NCI-H2107 treated with DMSO at 0.1 percent for 48 hours (cell line): ENCODE measurements around the gene FAM228A.
"Not testable (repeated sequence)": the region's sequence is repeated elsewhere in the genome, so short reads cannot be mapped to it uniquely, and the experiment has no call there.

Experiments used
- DNase-seq: peaks from one replicate; lab custom pipeline; 2025; ENCODE audit not compliant: unreplicated experiment; lab: John Stamatoyannopoulos, UW

FAM228A gene

DNA sequence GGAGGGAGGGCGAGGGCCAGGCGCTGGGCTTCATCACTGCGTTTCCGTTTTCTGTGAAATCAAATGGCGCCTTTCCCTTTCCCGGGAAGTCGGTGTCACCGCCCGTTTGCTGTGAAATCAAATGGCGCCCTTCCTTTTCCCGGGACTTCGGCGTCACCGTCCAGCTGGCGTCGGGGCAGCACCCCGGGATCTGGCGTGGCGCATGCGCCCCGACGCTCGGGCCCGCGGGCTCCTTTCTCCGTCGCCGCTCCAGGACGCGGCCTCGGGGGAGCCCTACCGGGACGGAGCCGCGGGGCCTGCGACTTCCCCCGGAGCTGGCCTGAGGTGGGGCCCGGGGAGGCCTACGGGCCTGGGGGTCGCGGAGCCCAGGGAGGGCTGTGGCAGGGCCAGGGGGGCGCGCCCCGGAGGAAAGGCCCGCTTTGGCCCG is at the start of gene FAM228A:
FAM228A (plus strand) TSS at position 203 of the 427 bp plus-strand sequence. CDS start 428 bp downstream, outside the sequence.
- DNase-seq, result no peak

DNA sequence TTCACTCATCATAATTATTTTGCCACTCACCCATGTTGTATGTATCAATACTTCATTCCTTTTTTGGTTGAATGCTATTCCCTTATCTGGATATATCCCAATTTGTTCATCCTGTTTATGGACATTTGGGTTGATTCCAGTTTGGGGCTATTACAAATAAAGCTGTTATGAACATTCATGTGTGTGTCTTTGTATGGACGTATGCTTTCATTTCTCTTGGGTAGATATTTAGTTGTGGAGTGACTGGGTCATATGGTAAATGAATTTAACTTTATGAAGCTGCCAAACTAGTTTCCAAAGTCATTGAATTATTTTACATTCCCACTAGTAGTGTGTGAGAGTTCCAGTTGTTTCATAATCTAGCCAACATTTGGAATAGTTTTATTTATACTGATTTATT is 48.9 kb upstream of the FAM228A start:
- no peak for DNase-seq

DNA sequence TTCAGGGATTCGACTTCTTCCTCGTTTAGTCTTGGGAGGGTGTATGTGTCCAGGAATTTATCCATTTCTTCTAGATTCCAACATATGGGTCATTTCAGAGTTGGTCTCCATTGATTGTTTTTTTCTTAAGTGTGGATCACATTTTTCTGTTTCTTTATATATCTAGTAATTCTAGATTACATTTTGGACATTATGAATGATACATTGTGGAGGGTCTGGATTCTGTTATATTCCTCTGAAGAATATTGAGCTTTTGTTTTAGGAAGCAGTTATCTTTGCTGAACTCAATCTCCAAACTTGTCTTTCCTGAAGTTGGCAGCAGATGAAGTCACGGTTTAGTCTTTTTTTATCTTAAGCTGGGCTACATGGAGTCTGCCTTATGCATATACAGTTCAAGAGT is 42.3 kb upstream of the FAM228A start:
- DNase-seq, result no peak

DNA sequence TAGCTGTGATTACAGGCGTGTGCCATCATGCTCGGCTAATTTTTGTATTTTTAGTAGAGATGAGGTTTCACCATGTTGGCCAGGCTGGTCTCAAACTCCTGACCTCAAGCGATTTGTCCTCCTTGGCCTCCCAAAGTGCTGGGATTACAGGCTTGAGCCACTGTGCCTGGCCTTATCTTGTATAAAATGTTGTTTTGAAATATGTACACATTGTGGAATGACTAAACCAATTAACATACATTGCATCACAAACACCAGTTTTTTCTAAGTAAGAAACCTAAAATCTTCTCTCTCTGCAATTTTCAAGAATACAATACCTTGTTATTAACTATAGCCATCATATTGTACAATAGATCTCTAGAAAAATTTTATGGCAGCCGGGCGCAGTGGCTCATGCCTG is 34.5 kb upstream of the FAM228A start:
- not testable (repeated sequence) for DNase-seq

DNA sequence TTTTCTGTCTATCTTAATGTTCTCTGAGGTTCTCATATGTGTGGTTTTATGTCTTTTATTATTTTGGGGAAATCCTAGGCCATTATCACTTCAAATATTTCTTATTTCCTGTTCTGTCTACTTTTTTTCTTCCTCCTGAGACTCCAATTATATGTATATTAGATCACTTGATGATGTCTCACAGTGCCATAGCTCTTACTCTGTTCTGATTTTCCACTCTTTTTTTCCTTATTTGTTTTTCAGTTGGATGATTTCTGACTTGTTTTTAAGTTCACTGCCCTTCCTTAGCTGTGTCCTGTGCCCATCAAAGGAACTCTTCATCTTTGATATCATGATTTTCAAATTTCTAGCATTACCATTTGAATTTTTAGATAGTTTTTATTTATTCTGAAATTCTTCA is 27.5 kb upstream of the FAM228A start:
- no peak for DNase-seq

DNA sequence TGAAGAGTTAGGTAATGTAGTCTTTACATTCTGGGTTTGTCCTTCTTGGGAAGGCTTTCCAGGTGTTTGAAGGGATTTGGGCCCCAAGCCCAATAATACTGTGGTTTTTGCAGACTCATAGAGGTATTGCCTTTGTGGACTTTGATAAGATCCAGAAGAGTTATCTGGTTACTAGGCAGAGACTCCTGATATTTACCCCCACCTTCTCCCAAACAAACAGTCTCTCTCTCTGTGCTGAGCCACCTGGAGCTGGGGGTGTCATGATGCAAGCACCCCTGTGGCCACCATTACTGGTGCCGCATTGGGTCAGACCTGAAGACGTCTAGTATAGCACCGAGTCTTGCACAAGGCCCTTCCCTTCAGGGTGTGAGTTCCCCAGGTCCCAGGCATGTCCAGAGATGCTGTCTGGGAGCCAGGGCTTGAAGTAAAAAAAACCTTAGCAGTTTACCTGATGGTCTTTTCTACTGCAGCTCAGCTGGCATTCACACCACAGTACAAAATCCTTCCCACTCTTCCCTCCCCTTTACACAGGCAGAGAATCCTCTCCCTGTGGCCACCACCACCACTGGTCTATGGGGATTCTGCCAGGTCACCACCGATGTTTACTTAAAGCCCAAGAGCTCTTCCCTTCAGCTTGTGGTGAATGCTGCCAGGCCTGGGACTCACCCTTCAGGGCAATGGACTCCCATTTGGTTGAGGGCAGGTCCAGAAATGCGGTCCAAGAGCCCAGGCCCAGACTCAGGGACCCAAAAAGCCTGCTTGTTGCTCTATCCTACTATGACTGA is 22.2 kb upstream of the FAM228A start:
- DNase-seq, result no peak

DNA sequence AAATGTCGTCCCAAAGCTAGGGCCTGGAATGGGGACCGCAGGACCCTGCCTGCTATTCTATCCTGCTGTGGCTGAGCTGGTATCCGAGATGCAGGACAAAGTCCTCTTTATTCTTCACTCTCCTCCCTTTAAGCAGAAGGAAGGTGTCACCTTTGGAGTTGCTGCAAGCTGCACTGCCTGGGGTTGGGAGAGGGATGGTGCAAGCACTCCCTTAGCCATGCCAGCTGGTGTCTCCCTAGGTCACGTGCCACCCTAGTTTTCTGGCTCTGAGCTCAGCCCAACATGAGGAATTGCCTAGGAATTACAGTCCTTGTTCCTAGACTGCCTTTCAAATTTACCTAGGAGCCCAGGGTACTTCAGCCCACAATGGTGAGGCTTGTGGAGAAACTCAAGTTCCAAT is 21.4 kb upstream of the FAM228A start:
- no peak for DNase-seq

DNA sequence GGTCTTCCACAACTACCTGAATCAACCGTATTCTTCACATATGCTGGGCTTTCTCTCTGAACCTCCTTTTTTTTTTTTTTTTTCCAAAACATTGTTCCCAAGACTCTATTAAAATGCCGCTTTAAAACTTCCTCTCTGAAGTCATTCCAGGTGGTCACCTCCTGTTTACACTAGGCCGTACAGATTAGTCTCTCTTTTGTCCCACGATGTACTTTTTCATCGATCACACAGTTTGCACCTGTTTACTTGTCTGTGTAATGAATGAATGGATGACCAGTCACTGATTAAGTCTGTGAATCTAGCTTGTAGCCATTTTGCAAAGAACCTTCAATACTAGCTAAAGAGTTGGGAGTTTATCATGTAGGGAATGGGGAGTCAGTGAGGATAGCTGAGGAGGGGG is 16.7 kb upstream of the FAM228A start:
- DNase-seq, result no peak

DNA sequence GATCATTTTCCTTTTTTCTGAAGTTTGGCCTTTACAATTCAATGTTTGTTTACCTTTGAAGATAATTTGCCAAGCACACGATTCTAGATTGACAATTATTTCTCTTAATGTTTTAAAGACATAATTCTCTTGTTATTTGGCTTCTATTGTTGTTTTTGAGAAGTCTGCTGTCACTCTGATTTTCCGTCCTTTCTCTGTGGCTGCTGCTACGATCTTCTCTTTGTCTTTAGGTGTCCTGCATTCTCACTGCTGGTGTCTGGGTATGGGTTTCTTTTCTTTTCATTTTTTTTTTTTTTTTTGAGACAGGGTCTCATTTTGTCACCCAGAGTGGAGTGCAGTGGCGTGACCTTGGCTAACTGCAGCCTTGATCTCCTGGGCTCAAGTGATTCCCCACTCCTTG is 15.1 kb upstream of the FAM228A start:
- no peak for DNase-seq

DNA sequence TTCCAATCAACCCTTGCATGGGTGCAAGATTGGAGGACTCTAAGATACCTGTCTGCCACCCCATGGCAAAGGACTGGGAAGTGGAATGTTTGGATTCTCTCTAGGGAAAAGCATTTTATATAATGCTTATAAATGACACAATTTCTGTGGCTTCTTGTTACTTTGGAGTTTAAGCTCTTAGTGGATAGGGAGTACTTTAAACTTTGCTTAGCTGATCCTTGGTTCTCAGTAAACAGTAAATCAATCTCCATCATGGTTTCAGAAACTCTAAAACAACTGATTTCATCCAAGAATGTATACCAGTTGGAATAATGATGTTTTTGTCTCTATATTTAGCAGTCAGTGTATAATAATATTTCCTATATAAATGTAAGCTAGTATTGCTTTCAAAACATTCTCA is 14.1 kb upstream of the FAM228A start:
- no peak for DNase-seq

DNA sequence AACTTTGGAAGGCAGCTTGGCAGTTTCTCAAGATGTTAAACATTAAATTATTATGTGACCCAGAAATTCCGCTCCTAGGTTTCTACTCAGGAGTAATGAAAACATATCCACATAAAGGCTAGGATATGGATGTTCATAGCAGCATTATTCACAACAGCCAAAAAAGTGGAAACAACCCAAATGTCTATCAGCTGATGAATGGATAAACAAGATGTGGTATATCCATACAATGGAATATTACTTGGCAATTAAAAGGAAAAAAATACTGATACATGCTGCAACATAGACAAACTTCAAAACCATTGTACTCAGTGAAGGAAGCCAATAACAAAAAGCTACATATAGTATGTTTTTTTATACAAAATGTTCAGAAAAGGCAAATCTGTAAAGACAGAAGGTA is 12.4 kb upstream of the FAM228A start:
- DNase-seq, result no peak

DNA sequence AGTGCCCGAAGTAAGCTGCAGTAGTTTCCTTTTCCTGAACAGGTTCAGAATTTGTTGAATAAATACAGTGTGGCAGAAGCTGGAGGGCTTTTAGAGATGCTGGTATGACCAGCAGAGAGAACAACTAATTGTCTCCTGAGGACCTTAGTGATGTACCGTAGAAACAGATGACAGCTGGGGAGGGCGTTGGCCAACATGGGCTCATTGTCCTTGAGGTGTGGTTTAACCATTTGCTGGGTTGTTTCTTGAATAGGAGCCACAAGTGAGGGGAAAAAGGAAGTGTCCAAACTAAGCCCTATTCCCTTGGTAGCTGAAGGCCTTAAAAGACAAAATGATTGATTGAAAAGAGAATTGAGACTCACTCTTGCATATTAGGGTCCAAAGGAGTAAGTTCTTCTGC is 11.7 kb upstream of the FAM228A start:
- no peak for DNase-seq

DNA sequence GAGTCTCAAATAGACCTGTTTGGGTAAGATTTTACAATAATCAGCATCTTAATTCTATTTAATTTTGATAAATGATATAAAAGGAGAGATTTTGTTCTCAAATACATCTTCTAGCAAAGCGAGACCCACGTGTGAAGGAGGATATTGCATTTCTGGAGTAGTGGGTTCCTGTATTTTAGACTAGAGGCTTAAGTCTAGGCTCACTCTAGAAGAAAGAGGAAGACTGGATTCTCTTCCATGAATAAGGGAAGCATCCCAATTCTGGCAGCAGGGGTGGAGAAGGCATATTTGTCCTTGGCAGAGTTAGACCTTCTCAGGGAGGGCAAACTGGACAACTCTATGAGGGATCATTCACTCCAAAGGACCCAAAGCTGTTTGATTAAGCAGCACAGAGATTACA is 11.3 kb upstream of the FAM228A start:
- no peak for DNase-seq

DNA sequence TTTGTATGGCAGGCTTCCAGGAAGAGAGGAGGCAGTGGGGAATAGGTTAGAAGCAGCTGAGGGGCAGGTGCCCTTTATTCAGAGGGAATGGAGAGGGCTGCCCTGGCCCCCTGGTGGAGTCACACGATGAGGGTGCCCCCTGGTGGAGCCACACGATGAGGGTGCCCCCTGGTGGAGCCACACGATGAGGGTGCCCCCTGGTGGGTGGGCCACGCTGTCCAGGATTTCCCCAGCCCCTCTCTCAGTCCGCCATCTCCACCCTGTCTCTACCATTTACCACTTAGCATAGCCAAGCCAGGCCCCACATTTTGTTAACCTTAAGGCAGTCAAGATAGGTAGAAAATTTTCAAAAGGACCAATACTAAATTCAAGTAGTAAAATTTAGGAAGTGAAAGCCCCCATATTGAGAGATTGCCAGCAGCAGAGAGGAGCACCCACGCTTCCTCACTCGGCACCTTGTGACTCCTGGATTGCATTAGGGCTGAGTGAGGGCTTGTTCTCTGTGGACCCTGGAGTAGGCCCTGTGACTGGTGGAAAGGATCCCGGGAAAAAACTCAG is 10.4 kb upstream of the FAM228A start:
- no peak for DNase-seq

DNA sequence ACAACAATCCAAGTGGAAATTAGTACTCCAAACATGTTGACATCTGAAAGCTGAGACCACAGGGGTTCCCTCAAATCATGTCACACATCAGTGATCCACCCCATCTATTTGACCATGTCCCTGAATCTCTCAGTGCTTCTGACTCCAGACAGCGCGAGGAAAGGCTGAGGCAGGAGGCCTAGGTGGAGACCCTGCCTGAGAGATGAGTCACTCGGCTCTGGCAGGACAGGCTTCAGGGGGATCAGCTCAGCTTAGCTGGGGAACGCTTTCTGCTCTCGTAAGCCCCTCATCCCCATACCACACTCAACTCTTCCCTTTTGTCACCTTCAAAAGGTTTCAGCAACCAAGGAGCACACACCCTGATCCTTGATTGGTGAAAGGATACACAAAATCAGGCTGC is 5.8 kb upstream of the FAM228A start:
- DNase-seq, result no peak

DNA sequence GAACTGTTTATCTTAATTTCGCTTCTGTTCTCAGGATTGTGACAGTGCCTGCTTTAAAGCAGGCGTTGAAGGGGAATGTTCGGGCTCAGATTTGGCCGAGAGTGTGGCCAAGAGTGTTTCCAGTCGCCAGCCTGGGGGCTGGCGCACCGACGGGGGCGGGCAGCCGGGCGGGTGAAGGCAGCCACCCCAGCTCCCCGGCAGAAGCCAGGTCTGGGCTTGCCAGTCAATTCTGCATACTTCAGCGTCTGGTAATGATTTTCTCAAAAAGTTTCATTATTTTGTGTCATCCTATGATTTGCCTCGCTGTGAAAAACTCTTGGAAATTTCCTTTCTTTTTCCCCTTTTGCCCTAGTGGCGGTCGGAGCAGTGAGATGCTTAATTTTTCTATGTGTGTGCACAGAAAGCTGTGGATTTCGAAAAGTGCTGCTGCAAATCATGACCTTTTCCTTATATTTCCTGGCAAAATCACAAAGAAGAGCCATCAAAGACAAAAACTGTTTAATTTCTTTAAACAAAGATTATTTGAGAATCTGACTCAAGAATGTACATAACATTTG is 856 bp downstream of the FAM228A start:
- no peak for DNase-seq

DNA sequence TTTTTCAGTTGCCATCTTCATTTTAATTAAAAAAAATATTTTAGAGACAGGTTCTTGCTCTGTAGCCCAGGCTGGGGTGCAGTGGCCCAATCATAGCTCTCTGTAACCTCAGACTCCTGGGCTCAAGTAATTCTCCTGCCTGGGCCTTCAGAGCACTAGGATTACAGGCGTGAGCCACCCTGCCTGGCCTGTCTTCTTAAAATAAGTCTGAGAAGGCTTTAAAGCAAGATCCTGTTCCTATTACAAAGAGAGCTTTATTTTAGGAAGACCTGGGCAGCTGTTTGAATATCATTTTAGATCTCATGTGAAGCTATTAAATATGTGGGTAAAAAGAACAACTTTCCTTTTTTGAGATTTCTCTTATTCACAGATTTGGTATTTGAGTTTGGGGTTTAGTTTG is 1.5 kb downstream of the FAM228A start:
- no peak for DNase-seq

DNA sequence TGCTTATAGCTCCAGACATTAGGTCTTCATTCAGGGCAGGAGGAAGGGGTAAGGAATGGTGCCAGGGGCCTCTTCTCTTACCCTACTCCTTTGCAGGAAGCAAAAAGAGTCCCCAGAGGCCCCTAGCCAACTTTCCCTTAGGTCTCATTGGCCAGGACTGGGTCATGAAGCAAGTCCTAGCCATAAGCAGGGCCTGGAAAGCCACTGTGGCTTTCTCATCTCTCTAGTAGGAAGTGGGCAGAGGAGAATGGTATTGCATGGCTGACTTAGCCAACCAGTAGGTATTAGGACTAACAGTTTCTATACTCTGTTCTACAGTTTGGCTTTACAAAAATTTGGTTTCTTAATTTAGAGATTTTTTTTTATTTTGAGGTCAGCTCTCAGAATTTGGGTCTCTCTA is 4.8 kb downstream of the FAM228A start:
- DNase-seq, result no peak

DNA sequence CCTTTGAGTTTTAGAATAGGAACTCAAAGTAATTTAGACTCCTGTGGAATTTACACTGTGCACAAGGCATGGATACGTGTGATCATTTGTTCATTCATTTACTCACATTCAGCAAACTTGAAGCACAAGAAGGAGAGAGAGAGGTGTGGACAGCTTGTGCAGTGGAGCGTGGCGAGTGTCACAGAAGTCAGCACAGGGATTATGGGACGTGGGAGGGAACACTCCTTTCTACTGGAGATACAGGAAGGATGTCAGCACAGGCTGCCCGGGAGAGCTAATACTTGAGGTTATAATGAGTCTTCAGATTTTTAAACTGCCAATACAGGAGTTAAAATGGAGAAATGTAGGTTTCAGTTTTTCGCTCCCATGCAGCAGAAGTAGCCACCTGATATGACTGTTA is 7.0 kb downstream of the FAM228A start:
- DNase-seq, result no peak

DNA sequence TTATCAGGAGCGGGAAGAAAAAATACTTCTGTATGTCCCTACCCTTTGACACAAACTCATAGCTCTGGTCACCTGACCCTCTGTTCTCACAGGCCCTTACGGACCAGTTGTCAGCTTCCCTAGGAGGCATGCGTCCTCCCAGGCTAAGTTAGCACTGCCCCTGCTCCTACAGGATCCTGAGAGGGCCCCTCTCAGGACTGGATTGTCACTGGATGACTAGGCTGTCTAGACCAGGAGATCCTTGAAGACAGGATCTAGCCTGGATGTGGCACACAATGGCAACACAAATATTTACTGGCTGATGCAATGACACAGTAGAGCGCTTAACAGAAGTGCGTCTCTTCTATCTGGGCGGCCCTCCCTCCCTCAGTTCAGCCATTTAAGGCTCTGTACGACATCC is 7.7 kb downstream of the FAM228A start:
- no peak for DNase-seq

DNA sequence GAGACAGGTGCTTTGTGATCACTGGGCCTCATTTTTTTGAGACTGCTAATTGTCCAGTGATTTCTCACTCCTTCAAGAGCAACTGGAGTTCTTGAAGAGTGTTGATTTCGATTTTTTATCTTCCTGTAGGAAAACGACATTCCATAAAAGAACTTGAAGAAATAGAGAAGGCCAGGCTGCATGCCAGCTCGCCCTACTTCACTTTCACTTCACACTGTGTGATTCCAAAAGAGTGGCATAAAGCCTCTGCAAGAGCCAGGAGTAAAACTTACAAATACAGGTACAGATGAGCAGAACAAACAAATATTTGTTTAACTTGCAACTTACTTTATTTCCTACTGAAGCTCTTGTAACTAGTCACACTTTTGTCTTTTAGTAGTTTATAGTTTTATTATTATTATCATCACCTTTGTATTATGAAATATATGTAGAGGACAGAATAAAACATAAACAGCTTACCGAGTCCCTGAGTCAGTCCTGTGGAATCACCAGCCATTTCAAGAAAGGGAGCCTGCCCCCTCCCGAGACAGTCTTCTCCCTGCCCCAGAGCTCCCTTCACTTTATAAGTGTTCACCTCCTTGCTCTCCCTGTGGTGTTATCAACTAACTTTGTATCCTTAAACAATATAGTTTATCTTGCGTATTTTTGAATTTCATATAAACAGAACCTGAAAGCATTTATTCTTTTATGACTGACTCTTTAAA is 8.7 kb downstream of the FAM228A start:
- DNase-seq, result no peak

DNA sequence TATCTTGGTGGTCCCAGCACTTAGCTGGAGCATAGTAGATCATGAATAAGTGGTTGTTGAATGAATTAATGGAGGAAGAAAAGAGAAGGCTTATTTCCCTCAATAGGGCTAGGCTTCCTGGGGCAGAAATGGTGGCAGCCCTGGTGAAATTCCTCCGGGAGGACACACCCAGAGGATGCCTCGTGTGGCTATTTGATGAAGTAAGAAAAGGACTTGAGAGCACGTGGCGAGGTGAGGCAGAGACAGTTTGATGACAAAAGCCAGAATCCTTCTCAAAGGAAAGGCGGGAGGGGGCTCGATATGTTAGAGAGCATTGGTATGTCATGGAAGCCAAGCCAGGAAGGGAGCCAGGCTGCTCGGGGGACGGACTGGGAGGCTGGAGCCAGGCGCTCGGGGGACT is 14.7 kb downstream of the FAM228A start:
- DNase-seq, result no peak
